Measurements from ENCODE around the gene MAP1LC3B.

MAP1LC3B gene

DNA sequence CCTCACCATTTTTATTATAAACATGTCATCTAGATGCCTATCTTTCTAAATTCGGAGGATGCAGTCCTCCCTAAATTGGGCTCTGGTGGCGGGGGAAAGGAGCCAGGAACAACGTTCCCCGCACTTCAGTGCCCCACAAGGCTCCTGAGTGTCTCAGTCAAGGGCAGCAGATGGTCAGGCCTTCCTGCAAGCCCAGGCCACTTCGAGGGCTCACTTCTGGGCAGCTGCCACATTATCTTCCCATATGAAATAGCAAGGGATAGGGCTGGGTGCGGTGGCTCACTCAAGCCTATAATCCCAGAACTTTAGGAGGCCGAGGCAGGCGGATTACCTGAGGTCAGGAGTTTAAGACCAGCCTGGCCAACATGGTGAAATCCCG is 40.8 kb upstream of the MAP1LC3B start:
- no peak overlapping the region for H3K4me3 ChIP-seq (ENCODE audit: low read depth, low read length)
- TF ChIP-seq, protein P1, sequence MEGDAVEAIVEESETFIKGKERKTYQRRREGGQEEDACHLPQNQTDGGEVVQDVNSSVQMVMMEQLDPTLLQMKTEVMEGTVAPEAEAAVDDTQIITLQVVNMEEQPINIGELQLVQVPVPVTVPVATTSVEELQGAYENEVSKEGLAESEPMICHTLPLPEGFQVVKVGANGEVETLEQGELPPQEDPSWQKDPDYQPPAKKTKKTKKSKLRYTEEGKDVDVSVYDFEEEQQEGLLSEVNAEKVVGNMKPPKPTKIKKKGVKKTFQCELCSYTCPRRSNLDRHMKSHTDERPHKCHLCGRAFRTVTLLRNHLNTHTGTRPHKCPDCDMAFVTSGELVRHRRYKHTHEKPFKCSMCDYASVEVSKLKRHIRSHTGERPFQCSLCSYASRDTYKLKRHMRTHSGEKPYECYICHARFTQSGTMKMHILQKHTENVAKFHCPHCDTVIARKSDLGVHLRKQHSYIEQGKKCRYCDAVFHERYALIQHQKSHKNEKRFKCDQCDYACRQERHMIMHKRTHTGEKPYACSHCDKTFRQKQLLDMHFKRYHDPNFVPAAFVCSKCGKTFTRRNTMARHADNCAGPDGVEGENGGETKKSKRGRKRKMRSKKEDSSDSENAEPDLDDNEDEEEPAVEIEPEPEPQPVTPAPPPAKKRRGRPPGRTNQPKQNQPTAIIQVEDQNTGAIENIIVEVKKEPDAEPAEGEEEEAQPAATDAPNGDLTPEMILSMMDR (IDR thresholded peaks at IDR 0.05; ENCODE audit: borderline replicate concordance, insufficient read depth, low read depth, low read length) = no peak

DNA sequence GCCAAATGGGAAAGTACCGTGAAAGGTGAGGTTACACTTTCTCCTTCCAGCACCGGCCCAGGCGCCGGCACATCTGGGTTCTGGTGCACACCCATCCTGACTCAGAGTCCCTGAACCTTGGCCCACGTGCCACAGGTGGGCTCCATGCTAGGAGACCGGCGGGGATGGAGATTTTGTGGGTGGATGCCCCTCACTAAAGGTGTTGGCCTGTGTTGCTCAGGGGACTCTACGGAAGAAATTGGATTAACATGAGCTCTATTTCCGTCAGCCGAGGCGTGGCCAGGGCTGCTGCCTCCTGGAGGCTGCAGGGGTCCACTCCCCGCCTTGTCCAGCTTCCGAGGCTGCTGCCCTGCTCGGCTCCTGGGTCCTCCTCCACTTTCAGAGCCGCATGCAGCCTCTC is 39.3 kb upstream of the MAP1LC3B start:
- TF ChIP-seq, protein P1 (IDR thresholded peaks at IDR 0.05; ENCODE audit: borderline replicate concordance, insufficient read depth, low read depth, low read length) = no peak
- no peak overlapping the region for H3K4me3 ChIP-seq (ENCODE audit: low read depth, low read length)

DNA sequence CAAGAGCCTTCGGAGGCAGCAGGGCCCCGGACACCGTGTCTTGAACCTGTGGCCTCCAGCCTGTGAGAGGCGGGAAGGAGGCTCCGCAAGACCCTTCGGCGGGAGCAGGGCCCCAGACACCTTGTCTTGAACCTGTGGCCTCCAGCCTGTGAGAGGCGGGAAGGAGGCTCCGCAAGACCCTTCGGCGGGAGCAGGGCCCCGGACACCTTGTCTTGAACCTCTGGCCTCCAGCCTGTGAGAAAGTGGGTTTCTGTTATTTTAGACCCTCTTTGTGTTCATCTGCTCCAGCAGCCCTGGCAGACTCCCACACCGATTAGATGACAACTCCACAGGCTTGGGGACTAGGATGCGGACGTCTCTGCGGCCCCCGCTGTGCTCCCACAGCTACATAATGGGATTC is 38.5 kb upstream of the MAP1LC3B start:
- no peak overlapping the region for H3K4me3 ChIP-seq (ENCODE audit: low read depth, low read length)
- TF ChIP-seq, protein P1 (IDR thresholded peaks at IDR 0.05; ENCODE audit: borderline replicate concordance, insufficient read depth, low read depth, low read length) = no peak

DNA sequence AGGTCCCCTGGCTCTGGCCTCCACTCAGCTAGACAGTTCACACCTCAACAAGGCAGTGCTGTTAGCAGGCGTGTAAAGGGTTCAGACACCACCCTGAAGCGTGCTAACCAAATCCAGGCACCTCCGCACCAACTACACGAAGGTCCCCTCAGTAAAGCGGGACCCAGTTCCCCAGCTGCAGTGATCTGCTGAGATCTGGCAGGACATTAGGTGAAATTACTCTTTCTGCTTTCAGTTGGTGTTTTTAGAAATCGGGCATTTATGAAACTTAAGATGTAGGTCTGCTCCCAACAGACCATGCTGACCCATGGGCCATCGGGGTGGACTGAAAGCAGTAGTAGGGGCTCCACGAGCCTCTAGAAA is 35.7 kb upstream of the MAP1LC3B start:
- H3K4me3 ChIP-seq (ENCODE audit: low read depth, low read length) = no peak overlapping the region
- TF ChIP-seq, protein P1 (IDR thresholded peaks at IDR 0.05; ENCODE audit: borderline replicate concordance, insufficient read depth, low read depth, low read length) = no peak

DNA sequence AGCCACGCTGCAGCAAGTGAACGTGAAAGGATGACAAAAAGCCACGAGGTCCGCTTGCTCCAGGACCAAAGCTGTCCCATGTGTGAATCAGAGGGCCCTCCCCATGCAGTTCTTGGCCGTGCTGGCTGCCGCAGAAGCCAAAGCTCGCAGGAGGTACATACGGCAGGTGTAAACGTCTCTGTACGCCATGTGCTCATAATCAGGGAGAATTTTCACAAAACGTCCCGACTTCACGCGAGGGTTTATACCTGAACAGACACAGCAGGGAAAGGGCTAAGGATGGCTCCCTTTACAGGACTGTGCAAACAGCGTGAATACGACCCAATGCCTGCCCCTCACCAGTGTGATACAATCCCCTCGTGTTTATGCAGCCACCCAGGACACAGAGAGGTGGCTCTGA is 33.9 kb upstream of the MAP1LC3B start:
- TF ChIP-seq, protein P1 (IDR thresholded peaks at IDR 0.05; ENCODE audit: borderline replicate concordance, insufficient read depth, low read depth, low read length) = no peak

DNA sequence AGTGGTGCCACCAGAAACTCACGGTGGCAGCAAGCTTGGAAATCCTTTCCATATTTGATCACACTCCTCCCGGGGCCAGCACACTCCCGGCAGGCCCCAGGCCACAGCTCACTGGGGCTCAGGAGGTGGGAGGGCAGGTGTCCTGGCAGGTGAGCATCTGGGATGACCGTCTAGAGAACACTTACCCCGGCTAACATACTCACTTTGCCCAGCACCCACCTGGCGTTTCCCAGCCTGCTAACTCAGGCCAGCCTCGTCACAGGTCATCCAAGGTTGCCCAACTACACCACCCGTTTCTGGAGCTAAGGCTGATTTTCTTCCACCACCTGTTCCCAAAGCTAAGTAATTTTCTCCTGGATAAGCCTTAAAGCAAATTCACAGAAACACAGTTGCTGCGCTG is 33.4 kb upstream of the MAP1LC3B start:
- TF ChIP-seq, protein P1 (IDR thresholded peaks at IDR 0.05; ENCODE audit: borderline replicate concordance, insufficient read depth, low read depth, low read length) = no peak
- H3K4me3 ChIP-seq (ENCODE audit: low read depth, low read length) = no peak overlapping the region

More for the DNA sequence above, 33.9 kb upstream of the MAP1LC3B start:
- H3K4me3 ChIP-seq (ENCODE audit: low read depth, low read length) = no peak overlapping the region

DNA sequence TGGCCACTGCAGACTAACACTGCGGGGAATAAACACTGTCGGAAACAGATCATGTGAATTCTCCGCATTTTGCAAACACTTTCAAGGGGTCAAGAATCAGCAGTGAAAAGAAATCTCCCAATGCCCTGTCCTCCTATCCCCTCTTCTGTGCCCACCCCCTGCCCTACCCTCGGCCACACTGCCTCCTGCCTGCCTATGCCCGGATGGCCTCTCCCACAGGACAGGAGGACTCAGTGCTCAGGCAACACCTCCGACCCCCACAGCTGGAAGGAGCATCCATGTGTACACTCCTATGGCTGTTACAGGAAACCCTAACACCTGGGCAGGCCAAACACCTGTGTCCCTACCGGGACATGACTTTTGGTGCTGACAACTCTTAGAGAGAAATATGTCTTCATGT is 33.0 kb upstream of the MAP1LC3B start:
- TF ChIP-seq, protein P1 (IDR thresholded peaks at IDR 0.05; ENCODE audit: borderline replicate concordance, insufficient read depth, low read depth, low read length) = no peak
- no peak overlapping the region for H3K4me3 ChIP-seq (ENCODE audit: low read depth, low read length)
